CD4-positive, CD25-positive, alpha-beta regulatory T cell (primary cell): Measurements from ENCODE around the gene MRE11. TPM values are rescaled to one million over a fixed set of nuclear protein-coding genes. Genes with fewer than 3 reads are reported as not detected.
A peak's percentile ranks its signal among the peaks of the same experiment; 100 is the strongest.

Experiments
- ATAC-seq, 2 donors: fragments of 150-1000 bp; cut with Tn5 transposase; one replicate each; pipeline ENCODE4 v1.10.0; 2021; ENCODE audit warnings: low read depth in 2 of 2, moderate number of reproducible peaks in 2 of 2, moderate library complexity in 1 of 2
- DNase-seq, 3 donors: peaks; one replicate each; pipeline versions ENCODE4 v3.0.0 to v3.0.0-alpha.2; 2012 to 2022; ENCODE audit warnings: mixed read lengths in 1 of 3
- H3K27ac ChIP-seq: one replicate; pipeline ENCODE4 v1.7.0; 2013; ENCODE audit warnings: mild to moderate bottlenecking, low read length; ENCODE audit not compliant: insufficient read depth, poor library complexity, severe bottlenecking
- H3K27me3 ChIP-seq: one replicate; pipeline ENCODE4 v1.7.0; 2013; ENCODE audit warnings: low read length; ENCODE audit not compliant: control insufficient read depth, insufficient read depth
- H3K36me3 ChIP-seq: one replicate; pipeline ENCODE4 v1.7.0; 2013; ENCODE audit warnings: mild to moderate bottlenecking, low read length, moderate library complexity; ENCODE audit not compliant: control insufficient read depth, insufficient read depth
- H3K4me1 ChIP-seq: 2 replicates; pipeline ENCODE4 v1.7.0; 2013; ENCODE audit warnings: mild to moderate bottlenecking, low read length; ENCODE audit not compliant: insufficient read depth, control insufficient read depth, poor library complexity, severe bottlenecking
- H3K4me3 ChIP-seq: one replicate; pipeline ENCODE4 v1.7.0; 2013; ENCODE audit warnings: low read depth, mild to moderate bottlenecking, low read length, moderate library complexity
- H3K9me3 ChIP-seq, 2 experiments: 1 replicate in 1 of 2; 2 replicates in 1 of 2; pipeline ENCODE4 v1.7.0; 2013; ENCODE audit warnings: low read length in 2 of 2, mild to moderate bottlenecking in 1 of 2, moderate library complexity in 1 of 2; ENCODE audit not compliant: control insufficient read depth in 2 of 2
- H3K27ac Mint-ChIP-seq, 3 donors: one replicate each; pipeline ENCODE4 v1.8.0; 2020 to 2022; ENCODE audit warnings: mild to moderate bottlenecking in 3 of 3, mixed read lengths in 3 of 3, moderate library complexity in 2 of 3
- H3K27me3 Mint-ChIP-seq: one replicate; pipeline ENCODE4 v1.8.0; 2022; ENCODE audit warnings: mild to moderate bottlenecking, mixed read lengths
- H3K36me3 Mint-ChIP-seq: one replicate; pipeline ENCODE4 v1.8.0; 2020; ENCODE audit warnings: mixed read lengths
- H3K4me1 Mint-ChIP-seq, 4 donors: one replicate each; pipeline ENCODE4 v1.8.0; 2020 to 2022; ENCODE audit warnings: mixed read lengths in 4 of 4, mild to moderate bottlenecking in 1 of 4
- H3K4me3 Mint-ChIP-seq, 4 donors: one replicate each; pipeline ENCODE4 v1.8.0; 2020 to 2022; ENCODE audit warnings: mild to moderate bottlenecking in 4 of 4, mixed read lengths in 4 of 4, moderate library complexity in 3 of 4
- H3K9me3 Mint-ChIP-seq, 7 donors: one replicate each; pipeline ENCODE4 v1.8.0; 2020 to 2022; ENCODE audit warnings: mixed read lengths in 7 of 7, mild to moderate bottlenecking in 3 of 7, moderate library complexity in 2 of 7
- polyA plus RNA-seq, 4 donors: library from polyadenylated mRNA; unstranded; fragments of 300-500 nt; fragmentation: Illumina TruSeq; gene quantifications; one replicate each; pipeline ENCODE4 v1.2.3, GENCODE V29; 2021
- total RNA-seq: library from RNA; stranded (reverse); gene quantifications from one replicate; pipeline ENCODE4 v1.2.3, GENCODE V29; 2022

Gene MRE11
- total and polyA plus RNA-seq, 5 donors from 2014 or later = 12.8 to 26.5 (median 15.8) TPM

GRCh38 chr11:94469416-94469815 lies 24.2 kb downstream of the MRE11 start:
- H3K4me3 ChIP-seq = no peak overlapping the region
- peaks cover 11 to 21% (median 15%) of the 10 kb centered on the region in 4 donors for H3K4me1 Mint-ChIP-seq
- no peaks in the 10 kb centered on the region for H3K4me1 ChIP-seq
- H3K9me3 ChIP-seq = no peaks in the 10 kb centered on the region
- DNase-seq (no peak), ATAC-seq (no peak)
- H3K27me3 Mint-ChIP-seq = no peaks in the 10 kb centered on the region
- H3K27ac ChIP-seq = no peak overlapping the region
- no peaks in the 10 kb centered on the region for H3K9me3 Mint-ChIP-seq
- no peaks in the 10 kb centered on the region for H3K27me3 ChIP-seq
- peaks cover 59% of the 10 kb centered on the region for H3K36me3 Mint-ChIP-seq
- H3K27ac Mint-ChIP-seq = no peak overlapping the region
- peaks cover 36% of the 10 kb centered on the region for H3K36me3 ChIP-seq
- H3K4me3 Mint-ChIP-seq = no peak overlapping the region

GRCh38 chr11:94459576-94459975 lies 34.1 kb downstream of the MRE11 start:
- no peaks in the 10 kb centered on the region for H3K9me3 ChIP-seq
- H3K4me3 Mint-ChIP-seq = no peak overlapping the region
- no peak overlapping the region for H3K27ac Mint-ChIP-seq
- H3K36me3 ChIP-seq = peaks cover 42% of the 10 kb centered on the region
- no peaks in the 10 kb centered on the region for H3K27me3 Mint-ChIP-seq
- no peaks in the 10 kb centered on the region for H3K27me3 ChIP-seq
- DNase-seq (no peak), ATAC-seq (no peak)
- no peak overlapping the region for H3K27ac ChIP-seq
- H3K36me3 Mint-ChIP-seq = peaks cover 61% of the 10 kb centered on the region
- H3K4me1 Mint-ChIP-seq = peaks cover 2 to 11% (median 4%) of the 10 kb centered on the region in 4 donors
- no peaks in the 10 kb centered on the region for H3K4me1 ChIP-seq
- H3K9me3 Mint-ChIP-seq = peaks cover 0 to 3% (median 0%) of the 10 kb centered on the region in 7 donors
- no peak overlapping the region for H3K4me3 ChIP-seq

GRCh38 chr11:94457118-94458029 lies 36.3 kb downstream of the MRE11 start:
- no peak overlapping the region for H3K27ac ChIP-seq
- no peaks in the 10 kb centered on the region for H3K4me1 ChIP-seq
- H3K4me3 ChIP-seq = no peak overlapping the region
- Mint-ChIP-seq H3K27me3 (no peaks in the 10 kb centered on the region), H3K36me3 (peaks cover 55% of the 10 kb centered on the region), H3K27ac (peak overlapping the region in 2 of 3 donors; percentile 6 to 58), H3K4me3 (no peak overlapping the region), H3K9me3 (peaks cover 0 to 1% (median 0%) of the 10 kb centered on the region in 7 donors), H3K4me1 (peaks cover 0 to 11% (median 3%) of the 10 kb centered on the region in 4 donors)
- ATAC-seq (no peak), DNase-seq (peak in 1 of 3 donors; percentile 4)
- H3K9me3 ChIP-seq = no peaks in the 10 kb centered on the region
- H3K36me3 ChIP-seq = peaks cover 40% of the 10 kb centered on the region
- no peaks in the 10 kb centered on the region for H3K27me3 ChIP-seq

GRCh38 chr11:94455861-94456260 lies 37.8 kb downstream of the MRE11 start:
- ATAC-seq = no peak
- H3K27me3 ChIP-seq = no peaks in the 10 kb centered on the region
- no peaks in the 10 kb centered on the region for H3K9me3 ChIP-seq
- H3K36me3 ChIP-seq = peaks cover 34% of the 10 kb centered on the region
- H3K4me3 Mint-ChIP-seq = no peak overlapping the region
- no peak overlapping the region for H3K27ac ChIP-seq
- no peak overlapping the region for H3K4me3 ChIP-seq
- H3K9me3 Mint-ChIP-seq = peaks cover 0 to 1% (median 0%) of the 10 kb centered on the region in 7 donors
- H3K4me1 ChIP-seq = no peaks in the 10 kb centered on the region
- H3K4me1 Mint-ChIP-seq = peaks cover 0 to 9% (median 3%) of the 10 kb centered on the region in 4 donors
- no peak for DNase-seq
- H3K27me3 Mint-ChIP-seq = no peaks in the 10 kb centered on the region
- H3K36me3 Mint-ChIP-seq = peaks cover 48% of the 10 kb centered on the region
- H3K27ac Mint-ChIP-seq = no peak overlapping the region

- no peak for ATAC-seq
Observed at GRCh38 chr11:94454301-94454700, 39.3 kb downstream of the MRE11 start.

GRCh38 chr11:94452988-94453387 lies 40.7 kb downstream of the MRE11 start:
- Mint-ChIP-seq H3K4me1 (peaks cover 0 to 4% (median 0%) of the 10 kb centered on the region in 4 donors), H3K9me3 (peaks cover 0 to 1% (median 0%) of the 10 kb centered on the region in 7 donors), H3K4me3 (no peak overlapping the region), H3K27me3 (no peaks in the 10 kb centered on the region), H3K36me3 (peaks cover 40% of the 10 kb centered on the region), H3K27ac (peak overlapping the region in 2 of 3 donors; percentile 3 to 21)
- ATAC-seq (no peak), DNase-seq (no peak)
- Histone ChIP-seq H3K9me3 (no peaks in the 10 kb centered on the region), H3K36me3 (peaks cover 14% of the 10 kb centered on the region), H3K4me3 (no peak overlapping the region), H3K27me3 (no peaks in the 10 kb centered on the region), H3K4me1 (no peaks in the 10 kb centered on the region), H3K27ac (no peak overlapping the region)

More at GRCh38 chr11:94454301-94454700, 39.3 kb downstream of the MRE11 start:
- no peak overlapping the region for H3K27ac Mint-ChIP-seq
- H3K27me3 Mint-ChIP-seq = no peaks in the 10 kb centered on the region
- peaks cover 0 to 1% (median 0%) of the 10 kb centered on the region in 7 donors for H3K9me3 Mint-ChIP-seq
- Histone ChIP-seq H3K36me3 (peaks cover 19% of the 10 kb centered on the region), H3K9me3 (no peaks in the 10 kb centered on the region), H3K4me1 (no peaks in the 10 kb centered on the region), H3K27ac (no peak overlapping the region), H3K4me3 (no peak overlapping the region), H3K27me3 (no peaks in the 10 kb centered on the region)
- H3K36me3 Mint-ChIP-seq = peaks cover 38% of the 10 kb centered on the region
- no peak overlapping the region for H3K4me3 Mint-ChIP-seq
- DNase-seq = no peak
- H3K4me1 Mint-ChIP-seq = peaks cover 0 to 4% (median under 1%) of the 10 kb centered on the region in 4 donors

GRCh38 chr11:94450048-94450447 lies 43.6 kb downstream of the MRE11 start:
- Histone ChIP-seq H3K27ac (no peak overlapping the region), H3K4me1 (no peaks in the 10 kb centered on the region), H3K27me3 (no peaks in the 10 kb centered on the region), H3K4me3 (no peak overlapping the region), H3K36me3 (peaks cover 15% of the 10 kb centered on the region), H3K9me3 (no peaks in the 10 kb centered on the region)
- DNase-seq (no peak), ATAC-seq (no peak)
- no peak overlapping the region for H3K27ac Mint-ChIP-seq
- peaks cover 34% of the 10 kb centered on the region for H3K36me3 Mint-ChIP-seq
- H3K27me3 Mint-ChIP-seq = no peaks in the 10 kb centered on the region
- H3K4me1 Mint-ChIP-seq = no peaks in the 10 kb centered on the region
- no peak overlapping the region for H3K4me3 Mint-ChIP-seq
- H3K9me3 Mint-ChIP-seq = peaks cover 0 to 1% (median 0%) of the 10 kb centered on the region in 7 donors
